ENCODE results near the gene SMU1. TPM values are rescaled to one million over a fixed set of nuclear protein-coding genes. Genes with fewer than 3 reads are reported as not detected.

The SMU1 gene
- total RNA-seq, result 10 to 100 TPM; 14.2 to 16.7 TPM
- long read RNA-seq, full-length matches to known transcripts, result 52 of 59 reads
- long read RNA-seq, partial matches to known transcripts, result 4 of 59 reads
- long read RNA-seq, other reads (novel, unspliced or antisense), result 3 of 59 reads

- intact Hi-C loops (cut with DNase I), result no loop called here
These were observed at the start of gene SMU1 for GRCh38 chr9:33076046-33077004. TSS of gene SMU1 (minus strand) at chr9:33076674. CDS start at chr9:33076608, 66 bp downstream.

DNA sequence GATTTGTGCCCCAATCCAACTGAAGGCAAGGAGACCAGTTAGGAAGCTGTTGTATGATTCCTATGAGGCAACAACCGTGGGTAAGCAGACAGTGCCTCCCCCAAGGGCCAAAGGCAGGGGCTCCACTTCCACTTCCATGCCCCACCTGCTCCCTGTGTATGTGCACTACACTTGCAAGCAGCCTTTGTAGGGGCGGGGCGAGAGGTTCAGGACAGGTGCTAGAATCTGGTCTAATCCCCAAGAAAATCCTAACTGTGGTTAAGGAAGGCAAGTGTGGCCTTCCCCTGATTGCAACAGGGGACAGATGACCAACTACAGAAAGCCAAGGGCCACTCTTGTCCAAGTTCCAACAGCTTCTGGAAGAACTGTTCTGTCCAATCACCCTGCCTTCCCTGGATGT, 49.0 kb upstream of the SMU1 start:
- ATAC-seq, result no peak
- intact Hi-C loops (cut with DNase I), result loop anchor here in 1 of 2 donors (5.0 kb wide), 1 partner anchor 37 kb away; no protein-coding TSS in a partner anchor

More at GRCh38 chr9:33076046-33077004, at the start of gene SMU1:
- DNase-seq (peak; percentile 98), ATAC-seq (peak; percentile 99)

DNA sequence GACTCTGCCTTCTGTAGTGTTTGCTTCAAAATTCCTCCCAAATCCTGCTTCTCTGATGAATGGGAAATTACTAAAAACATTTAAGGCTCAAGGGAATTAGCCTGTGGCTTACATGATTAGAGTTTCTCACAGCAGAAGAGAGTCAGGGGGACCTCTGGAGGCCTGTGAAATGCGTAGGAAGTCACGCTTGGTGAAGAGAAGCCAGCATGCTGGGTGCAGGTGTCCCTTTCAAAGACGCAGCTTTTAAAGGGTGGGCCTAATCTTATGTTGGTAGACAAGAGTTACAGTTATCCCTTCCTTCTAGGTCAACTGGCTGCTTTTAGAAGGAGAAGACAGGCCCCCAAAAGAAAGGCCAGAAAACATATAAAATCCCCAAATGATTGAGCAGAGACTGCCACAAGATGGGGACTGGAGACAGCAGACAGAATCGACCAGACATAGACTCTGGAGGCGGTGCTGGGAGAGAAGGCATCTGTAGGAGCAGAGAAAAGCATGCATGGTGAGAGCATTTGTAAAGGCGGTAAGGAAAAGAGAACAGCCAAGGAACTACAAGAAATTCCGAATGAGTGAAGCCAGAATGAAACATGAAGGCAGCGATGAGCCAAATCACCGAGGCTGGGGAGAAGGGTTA, 48.4 kb upstream of the SMU1 start:
- intact Hi-C loops (cut with DNase I), result loop anchor here in 1 of 2 donors (5.0 kb wide), 1 partner anchor 37 kb away; no protein-coding TSS in a partner anchor
- ATAC-seq, result no peak
- no peak for DNase-seq

More for the DNA sequence above, 49.0 kb upstream of the SMU1 start:
- no peak for DNase-seq

GRCh38 chr9:33124046-33124445, 47.6 kb upstream of the SMU1 start:
- no peak for DNase-seq
- ATAC-seq, result no peak
- intact Hi-C loops (cut with DNase I), result no loop called here

DNA sequence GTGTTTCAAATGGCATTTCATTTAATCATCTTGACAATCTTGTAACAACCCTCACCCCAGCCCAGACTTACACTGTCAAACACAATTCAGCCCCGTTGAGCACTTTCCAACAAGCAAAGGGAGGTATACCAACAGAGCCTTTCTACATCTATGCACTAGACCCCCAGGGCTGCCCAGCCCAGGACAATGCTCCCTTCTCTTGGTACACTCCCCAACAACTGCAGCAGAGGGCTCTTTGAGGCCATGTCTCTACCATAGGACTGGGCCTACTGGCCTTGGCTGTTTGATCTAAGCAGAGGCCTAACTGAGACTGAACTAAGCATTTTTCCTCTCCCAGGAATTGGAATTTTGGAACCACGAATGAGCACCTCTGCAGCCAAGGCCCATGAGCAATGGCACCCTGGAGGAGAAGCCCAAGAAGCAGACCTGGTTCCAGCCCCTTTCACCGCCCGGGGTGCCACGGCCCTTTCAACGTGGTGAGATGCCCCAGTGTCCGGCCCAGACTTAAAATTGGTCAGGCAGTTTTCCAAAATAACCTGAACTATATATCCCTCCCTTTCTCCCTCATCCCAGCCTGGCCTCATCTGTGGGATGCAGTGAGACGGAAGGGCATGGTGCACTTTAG, 47.0 kb upstream of the SMU1 start:
- intact Hi-C loops (cut with DNase I), result no loop called here
- no peak for ATAC-seq
- no peak for DNase-seq

- ATAC-seq (no peak), DNase-seq (no peak)
- intact Hi-C loops (cut with DNase I), result no loop called here
These were observed 44.1 kb upstream of the SMU1 start for GRCh38 chr9:33120620-33121019.

DNA sequence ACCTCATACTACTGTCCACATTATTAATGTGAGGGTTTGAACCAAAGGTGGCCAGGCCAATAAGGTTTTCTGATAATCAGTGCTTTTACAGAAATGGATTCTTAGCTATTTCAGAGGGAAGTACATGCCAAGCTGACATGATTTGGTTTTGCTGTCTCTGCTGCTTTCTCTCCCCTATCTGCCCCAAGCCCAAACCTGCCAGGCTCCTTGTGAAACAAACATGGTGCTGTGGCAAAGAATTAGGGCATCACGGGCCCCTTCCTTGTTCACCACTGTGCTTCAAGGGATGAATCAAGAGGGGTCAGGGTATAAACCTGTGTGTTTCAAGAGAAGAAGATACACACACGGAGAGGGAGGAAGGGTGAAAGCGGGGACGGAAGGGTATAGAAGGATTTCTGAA, 41.3 kb upstream of the SMU1 start:
- DNase-seq (no peak), ATAC-seq (peak in 1 of 2 donors; percentile 3)
- intact Hi-C loops (cut with DNase I), result no loop called here

GRCh38 chr9:33117306-33117705, 40.8 kb upstream of the SMU1 start:
- intact Hi-C loops (cut with DNase I), result no loop called here
- peak in 1 of 2 donors; percentile 13 for ATAC-seq
- no peak for DNase-seq

GRCh38 chr9:33116860-33117259, 40.4 kb upstream of the SMU1 start:
- DNase-seq (no peak), ATAC-seq (peak; percentile 3 to 42)
- intact Hi-C loops (cut with DNase I), result no loop called here

DNA sequence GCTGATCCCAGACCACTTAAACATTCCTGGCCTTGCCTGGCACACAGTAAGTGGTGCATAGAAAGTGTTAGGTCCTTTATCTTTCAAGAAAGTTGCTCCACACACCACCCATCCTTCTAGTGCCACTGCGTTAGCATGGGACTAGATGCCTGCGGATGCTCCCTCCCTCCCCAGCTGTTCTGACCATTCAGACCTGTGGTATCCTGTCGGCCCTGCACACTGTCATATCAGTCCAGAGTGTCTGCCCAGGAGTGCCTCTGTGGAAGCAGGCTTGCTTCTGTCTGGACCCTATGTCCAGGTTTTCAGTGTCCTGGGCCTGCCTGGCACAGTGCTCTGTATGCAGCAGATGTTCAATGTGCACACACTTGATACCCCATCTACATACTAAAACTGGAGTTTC, 38.3 kb upstream of the SMU1 start:
- DNase-seq (no peak), ATAC-seq (no peak)
- intact Hi-C loops (cut with DNase I), result no loop called here

- no peak for DNase-seq
- intact Hi-C loops (cut with DNase I), result no loop called here
- ATAC-seq, result peak in 1 of 2 donors; percentile 17
These were observed 37.5 kb upstream of the SMU1 start for GRCh38 chr9:33113799-33114547.

GRCh38 chr9:33112094-33112493, 35.6 kb upstream of the SMU1 start:
- no peak for DNase-seq
- no peak for ATAC-seq
- intact Hi-C loops (cut with DNase I), result no loop called here

DNA sequence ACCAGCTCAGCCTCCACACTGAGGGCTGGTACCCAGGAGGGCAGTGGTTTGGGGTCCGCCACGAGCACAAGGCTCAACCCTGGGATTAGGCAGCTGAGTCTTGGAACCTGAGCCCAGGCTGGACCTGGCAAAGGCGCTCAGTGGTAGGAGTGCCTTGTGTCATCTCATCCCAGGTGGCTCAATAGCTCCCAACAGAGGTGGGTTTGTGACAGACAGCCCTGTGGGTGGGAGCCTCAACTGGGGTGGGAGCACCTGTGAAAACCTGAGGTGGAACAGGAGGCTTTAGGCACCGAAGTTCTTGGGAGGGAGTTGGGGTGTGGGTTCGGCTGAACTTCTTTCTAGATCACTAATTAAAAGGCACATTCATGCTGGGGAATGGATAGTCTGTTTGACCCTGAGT, 35.2 kb upstream of the SMU1 start:
- DNase-seq (no peak), ATAC-seq (no peak)
- intact Hi-C loops (cut with DNase I), result no loop called here

DNA sequence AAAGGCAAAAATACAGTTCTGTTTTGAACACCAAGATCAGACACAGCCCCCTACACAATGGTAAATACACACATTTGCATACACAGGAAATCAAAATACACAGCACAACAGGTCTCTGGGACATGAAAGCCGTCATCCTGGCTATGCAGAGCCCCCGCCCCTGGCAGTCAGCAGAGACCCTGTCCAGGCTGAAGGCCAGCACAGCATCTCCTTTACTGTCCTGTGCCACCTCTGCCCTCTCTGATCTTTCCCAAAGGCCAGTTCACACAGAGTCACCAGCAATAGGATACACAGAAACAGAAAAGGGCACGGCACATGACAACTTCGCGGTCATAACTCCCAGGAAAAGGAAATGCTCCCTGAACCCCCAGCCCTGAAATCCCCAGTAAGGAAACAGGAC, 34.2 kb upstream of the SMU1 start:
- DNase-seq (no peak), ATAC-seq (no peak)
- intact Hi-C loops (cut with DNase I), result no loop called here

- intact Hi-C loops (cut with DNase I), result loop anchor here in 1 of 2 donors (10.0 kb wide), 1 partner anchor 55 kb away; the partner anchor contains the start of gene B4GALT1
- ATAC-seq, result no peak
- no peak for DNase-seq
These were observed 33.5 kb upstream of the SMU1 start for GRCh38 chr9:33109850-33110595.

DNA sequence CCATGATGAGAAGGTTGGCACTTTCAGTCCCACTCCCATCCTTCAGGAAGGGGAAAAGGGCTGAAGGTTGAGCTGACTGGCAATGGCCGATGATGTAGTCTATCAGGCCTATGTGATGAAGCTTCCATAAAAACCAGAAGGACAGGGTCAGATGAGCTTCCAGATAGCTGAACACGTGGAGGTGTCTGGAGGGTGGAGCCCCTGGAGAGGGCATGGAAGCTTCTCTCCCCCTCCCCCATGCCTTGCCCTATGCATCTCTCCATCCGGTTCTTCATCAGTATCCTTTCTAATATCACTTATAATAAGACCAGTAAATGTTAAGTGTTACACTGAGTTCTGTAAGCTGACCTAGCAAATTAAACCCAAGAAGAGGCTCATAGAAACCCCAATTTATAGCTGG, 32.6 kb upstream of the SMU1 start:
- no peak for ATAC-seq
- intact Hi-C loops (cut with DNase I), result loop anchor here in 1 of 2 donors (10.0 kb wide), 1 partner anchor 56 kb away; the partner anchor contains the start of gene B4GALT1
- no peak for DNase-seq

DNA sequence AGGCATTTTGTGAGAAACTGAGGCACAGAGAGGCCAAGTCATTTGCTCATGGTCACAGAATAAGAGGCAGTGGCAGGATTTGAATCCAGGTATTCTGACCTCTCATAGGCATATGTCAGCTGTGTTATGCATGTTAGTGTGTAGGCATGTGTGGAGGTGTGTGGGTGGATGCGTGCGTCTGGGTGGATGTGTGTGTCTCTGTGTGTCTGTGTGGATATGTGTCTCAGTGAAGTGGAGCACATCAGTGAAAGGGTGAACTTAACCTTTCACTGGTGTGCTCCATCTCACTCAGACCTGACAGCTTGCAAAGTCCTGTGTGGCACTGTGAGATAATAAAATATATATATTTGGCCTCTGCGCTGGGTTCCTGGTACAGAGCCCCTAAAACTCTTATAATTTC, 32.0 kb upstream of the SMU1 start:
- DNase-seq (no peak), ATAC-seq (no peak)
- intact Hi-C loops (cut with DNase I), result loop anchor here in 1 of 2 donors (10.0 kb wide), 1 partner anchor 56 kb away; the partner anchor contains the start of gene B4GALT1

- intact Hi-C loops (cut with DNase I), result loop anchor here in 1 of 2 donors (10.0 kb wide), 1 partner anchor 57 kb away; the partner anchor contains the start of gene B4GALT1
- ATAC-seq, result no peak
- no peak for DNase-seq
These were observed 31.3 kb upstream of the SMU1 start for GRCh38 chr9:33107762-33108161.
